Omental fat pad (tissue), 4 donors: ENCODE results near the gene MAST4. TPM values are rescaled to one million over a fixed set of nuclear protein-coding genes. Genes with fewer than 3 reads are reported as not detected.

Experiments
- ATAC-seq: fragments of 150-250 bp; one replicate; pipeline ENCODE4 v1.9.1; 2016; ENCODE audit warnings: mild to moderate bottlenecking, moderate library complexity; ENCODE audit not compliant: low FRiP score
- DNase-seq: peaks from one replicate; pipeline ENCODE4 v3.0.0-alpha.2; 2019; ENCODE audit warnings: low spot score
- CTCF ChIP-seq, 3 donors: fragments of 450-650 bp; IDR thresholded peaks; one replicate each; pipeline ENCODE4 v1.5.1; 2016 to 2017; ENCODE audit warnings: antibody characterized with exemption in 3 of 3, mild to moderate bottlenecking in 3 of 3, moderate library complexity in 2 of 3
- total RNA-seq, 4 donors: library from RNA; depleted of rRNA; stranded (reverse); fragments of >200 nt; gene quantifications; one replicate each; pipeline ENCODE4 v1.1.0, GENCODE V29; 2016

The MAST4 gene
- total RNA-seq, 4 donors from 2014 or later, result 52.2 to 76.8 (median 57.3) TPM

GRCh38 chr5:67198917-67199316, 602.7 kb downstream of the MAST4 start:
- no peak for TF ChIP-seq CTCF (IDR thresholded peaks at IDR 0.05)
- DNase-seq (no peak), ATAC-seq (no peak)

- ATAC-seq, result no peak
- no peak for TF ChIP-seq CTCF (IDR thresholded peaks at IDR 0.05)
- no peak for DNase-seq
Measured at GRCh38 chr5:67199859-67200258, 603.7 kb downstream of the MAST4 start.

GRCh38 chr5:67200809-67201562, 604.8 kb downstream of the MAST4 start:
- ATAC-seq (no peak), DNase-seq (no peak)
- no peak for TF ChIP-seq CTCF (IDR thresholded peaks at IDR 0.05)

GRCh38 chr5:67201897-67202549, 605.8 kb downstream of the MAST4 start:
- TF ChIP-seq CTCF (IDR thresholded peaks at IDR 0.05), result no peak

GRCh38 chr5:67202828-67203227, 606.6 kb downstream of the MAST4 start:
- TF ChIP-seq CTCF (IDR thresholded peaks at IDR 0.05), result no peak
- DNase-seq, result no peak
- no peak for ATAC-seq

More at GRCh38 chr5:67201897-67202549, 605.8 kb downstream of the MAST4 start:
- ATAC-seq (no peak), DNase-seq (no peak)

GRCh38 chr5:67203701-67204074, 607.5 kb downstream of the MAST4 start:
- ATAC-seq (no peak), DNase-seq (no peak)
- no peak for TF ChIP-seq CTCF (IDR thresholded peaks at IDR 0.05)

- TF ChIP-seq CTCF (IDR thresholded peaks at IDR 0.05), result no peak
Measured at GRCh38 chr5:67204821-67205220, 608.6 kb downstream of the MAST4 start.

More at GRCh38 chr5:67204821-67205220, 608.6 kb downstream of the MAST4 start:
- no peak for DNase-seq
- ATAC-seq, result no peak
